H1 (cell line): ENCODE data around the gene AIFM3. TPM values are rescaled to one million over a fixed set of nuclear protein-coding genes. Genes with fewer than 3 reads are reported as not detected.
"Not testable (repeated sequence)": the region's sequence is repeated elsewhere in the genome, so short reads cannot be mapped to it uniquely, and the experiment has no call there.

ENCODE experiments used
- CTCF ChIA-PET: fragments of 300-600 bp; sonication (Branson Sonifier 250); formaldehyde crosslinking; loops from one replicate; lab custom pipeline; 2021; ENCODE audit not compliant: partially characterized antibody; lab: Charles Lee
- POLR2A ChIA-PET: fragments of 300-600 bp; sonication (Branson Sonifier 250); formaldehyde crosslinking; loops from one replicate; lab custom pipeline; 2021; ENCODE audit warnings: inconsistent platforms; ENCODE audit not compliant: partially characterized antibody; lab: Charles Lee
- DNase-seq, 2 experiments: peaks; one replicate each; pipeline versions ENCODE4 v3.0.0 to v3.0.0-alpha.2; 2010 to 2022; ENCODE audit warnings: low spot score in 2 of 2, low read depth in 1 of 2, mixed read lengths in 1 of 2
- FAIRE-seq: peaks from 2 replicates; lab custom pipeline; 2011; peaks lifted over from hg19 to GRCh38; lab: Jason Lieb, UNC
- H2AFZ ChIP-seq: 2 replicates; pipeline ENCODE4 v1.8.1; 2012; ENCODE audit warnings: low read length, inconsistent platforms
- H2AK5ac ChIP-seq: 2 replicates; pipeline ENCODE4 v1.6.1; 2013; ENCODE audit warnings: low read depth, low read length
- H2BK120ac ChIP-seq: replicated peaks from 2 replicates; pipeline ENCODE3; 2013; ENCODE audit warnings: low read depth, low read length, inconsistent platforms
- H2BK12ac ChIP-seq: 2 replicates; pipeline ENCODE4 v1.6.1; 2013; ENCODE audit warnings: low read depth, low read length
- H2BK15ac ChIP-seq: 2 replicates; pipeline ENCODE4 v1.6.1; 2013; ENCODE audit warnings: low read length
- H2BK20ac ChIP-seq: 2 replicates; pipeline ENCODE4 v1.6.1; 2013; ENCODE audit warnings: low read length
- H2BK5ac ChIP-seq: 2 replicates; pipeline ENCODE4 v1.6.1; 2013; ENCODE audit warnings: low read depth, low read length
- H3K14ac ChIP-seq: 2 replicates; pipeline ENCODE4 v1.6.1; 2013; ENCODE audit warnings: inconsistent platforms; ENCODE audit not compliant: insufficient read length
- H3K18ac ChIP-seq: 2 replicates; pipeline ENCODE4 v1.6.1; 2013; ENCODE audit warnings: low read length; ENCODE audit errors: extremely low read depth
- H3K23ac ChIP-seq: 2 replicates; pipeline ENCODE4 v1.6.1; 2013; ENCODE audit warnings: inconsistent platforms; ENCODE audit not compliant: insufficient read length
- H3K23me2 ChIP-seq: 2 replicates; pipeline ENCODE4 v1.6.1; 2013; ENCODE audit warnings: low read depth, low read length
- H3K27ac ChIP-seq: 2 replicates; pipeline ENCODE4 v1.6.1; 2011; ENCODE audit warnings: low read depth, low read length, inconsistent platforms
- H3K27me3 ChIP-seq, 4 experiments: replicated peaks in 1 of 4; 1 replicate in 1 of 4; 2 replicates in 3 of 4; pipeline versions ENCODE4 v1.6.1 to v1.8.1; 2011 to 2013; ENCODE audit warnings: low read length in 3 of 4, mild to moderate bottlenecking in 3 of 4, inconsistent platforms in 2 of 4, mixed read lengths in 2 of 4, moderate library complexity in 1 of 4; ENCODE audit not compliant: control insufficient read depth in 3 of 4, insufficient read depth in 3 of 4; ENCODE audit errors: extremely low read depth in 1 of 4
- H3K36me3 ChIP-seq, 4 experiments: 2 replicates each; pipeline versions ENCODE4 v1.6.1 to v1.8.1; 2011 to 2013; ENCODE audit warnings: mild to moderate bottlenecking in 4 of 4, low read length in 3 of 4, moderate library complexity in 2 of 4, control low read depth in 1 of 4, inconsistent platforms in 1 of 4; ENCODE audit not compliant: insufficient read depth in 4 of 4, control insufficient read depth in 2 of 4
- H3K4ac ChIP-seq: replicated peaks from 2 replicates; pipeline ENCODE3; 2013; ENCODE audit warnings: low read length, low read depth, mixed read lengths, inconsistent platforms; ENCODE audit not compliant: insufficient read length
- H3K4me1 ChIP-seq, 4 experiments: replicated peaks in 1 of 4; 1 replicate in 1 of 4; 2 replicates in 3 of 4; pipeline versions ENCODE4 v1.6.1 to v1.8.1; 2011 to 2013; ENCODE audit warnings: low read length in 3 of 4, inconsistent platforms in 2 of 4, mixed read lengths in 1 of 4; ENCODE audit not compliant: insufficient read depth in 4 of 4, control insufficient read depth in 3 of 4
- H3K4me2 ChIP-seq, 2 experiments: 2 replicates each; pipeline versions ENCODE4 v1.6.1 to v1.8.1; 2011 to 2013; ENCODE audit warnings: low read depth in 2 of 2, low read length in 2 of 2, control low read depth in 1 of 2, inconsistent platforms in 1 of 2, mild to moderate bottlenecking in 1 of 2; ENCODE audit not compliant: insufficient read depth in 1 of 2
- H3K4me3 ChIP-seq, 4 experiments: fragments of 200-600, 300-600 bp in 1 of 4; sonication (generic), shearing (Covaris generic), sonication (Bioruptor Twin) in 1 of 4; 2 replicates each; pipeline versions ENCODE4 v1.5.1 to v1.8.1; 2011 to 2016; ENCODE audit warnings: low read length in 4 of 4, low read depth in 3 of 4, control low read depth in 2 of 4, inconsistent platforms in 2 of 4, mild to moderate bottlenecking in 2 of 4, mixed read lengths in 1 of 4, moderate library complexity in 1 of 4; ENCODE audit not compliant: insufficient read depth in 2 of 4; ENCODE audit errors: extremely low read depth in 1 of 4
- H3K56ac ChIP-seq: replicated peaks from 2 replicates; pipeline ENCODE3; 2013; ENCODE audit warnings: low read depth, mild to moderate bottlenecking, mixed read lengths, low read length, inconsistent platforms; ENCODE audit not compliant: insufficient read length
- H3K79me1 ChIP-seq: 2 replicates; pipeline ENCODE4 v1.6.1; 2013; ENCODE audit warnings: low read depth, low read length, control low read depth
- H3K79me2 ChIP-seq, 2 experiments: 2 replicates each; pipeline versions ENCODE4 v1.6.1 to v1.8.1; 2012 to 2013; ENCODE audit warnings: low read length in 2 of 2, mild to moderate bottlenecking in 2 of 2, inconsistent platforms in 1 of 2; ENCODE audit not compliant: insufficient read depth in 2 of 2, control insufficient read depth in 1 of 2
- H3K9ac ChIP-seq, 4 experiments: replicated peaks in 1 of 4; 1 replicate in 1 of 4; 2 replicates in 3 of 4; pipeline versions ENCODE4 v1.6.1 to v1.8.1; 2011 to 2013; ENCODE audit warnings: low read depth in 3 of 4, low read length in 3 of 4, control low read depth in 2 of 4, mild to moderate bottlenecking in 2 of 4, moderate library complexity in 2 of 4, inconsistent platforms in 1 of 4; ENCODE audit errors: extremely low read depth in 1 of 4
- H3K9me3 ChIP-seq, 2 experiments: 2 replicates each; pipeline versions ENCODE4 v1.6.1 to v1.8.1; 2012 to 2013; ENCODE audit warnings: mild to moderate bottlenecking in 2 of 2, moderate library complexity in 2 of 2, control low read depth in 1 of 2, inconsistent platforms in 1 of 2, low read depth in 1 of 2, low read length in 1 of 2, mixed read lengths in 1 of 2; ENCODE audit not compliant: insufficient read depth in 2 of 2
- H4K20me1 ChIP-seq, 2 experiments: replicated peaks in 1 of 2; 2 replicates each; pipeline versions ENCODE3 to v1.8.1; 2011 to 2013; ENCODE audit warnings: inconsistent platforms in 2 of 2, low read length in 2 of 2, mild to moderate bottlenecking in 1 of 2; ENCODE audit not compliant: insufficient read depth in 2 of 2, control insufficient read depth in 1 of 2
- H4K5ac ChIP-seq: 2 replicates; pipeline ENCODE4 v1.6.1; 2013; ENCODE audit warnings: low read length, low read depth, mixed read lengths, inconsistent platforms; ENCODE audit not compliant: insufficient read length
- H4K8ac ChIP-seq: 2 replicates; pipeline ENCODE4 v1.8.0; 2013; ENCODE audit warnings: mild to moderate bottlenecking, moderate library complexity, low read length, inconsistent platforms; ENCODE audit not compliant: insufficient read depth; ENCODE audit errors: extremely low read depth
- H4K91ac ChIP-seq: replicated peaks from 2 replicates; pipeline ENCODE3; 2013; ENCODE audit warnings: low read length, mixed read lengths, inconsistent platforms; ENCODE audit not compliant: insufficient read length
- WGBS, 2 experiments: shearing (Covaris generic) in 1 of 2; methylation state at CpG; one replicate each; pipeline versions ENCODE4 v1.1.6 to v1.1.7; 2013 to 2015; ENCODE audit warnings: low lambda C conversion rate in 2 of 2, mixed read lengths in 2 of 2, inconsistent platforms in 1 of 2, low coverage in 1 of 2, missing lambda C conversion rate in 1 of 2; ENCODE audit not compliant: insufficient replicate concordance in 2 of 2, insufficient coverage in 1 of 2, insufficient read length in 1 of 2; ENCODE audit errors: extremely low coverage in 1 of 2, missing lambda C conversion rate in 1 of 2; 5-methylcytosine and 5-hydroxymethylcytosine counted together
- polyA plus RNA-seq, 7 experiments: library from polyadenylated mRNA; depleted of rRNA in 3 of 7; stranded (reverse) in 5 of 7; unstranded in 2 of 7; fragments of >200 nt in 5 of 7; fragments of 200-250 nt in 2 of 7; gene quantifications; 1 replicate in 5 of 7; 2 replicates in 1 of 7; 4 replicates in 1 of 7; pipeline versions ENCODE4 v1.2.1 to v1.2.3, GENCODE V29; 2011 to 2013; ENCODE audit warnings: missing spikeins in 2 of 7, mixed read lengths in 2 of 7
- total RNA-seq: library from RNA; stranded (reverse); fragmentation: NEBNext Ultra II Directional; extraction: Animal tissue kit (Norgen Biotek cat#: 25700); gene quantifications from 2 replicates; pipeline ENCODE4 v1.2.1, GENCODE V29; 2021

The AIFM3 gene
- total and polyA plus RNA-seq, 2 of the 8 experiments (the other 6 are each of a cell fraction or from before 2014, with no cell fraction given) = 0.86 to 1.4 TPM

DNA sequence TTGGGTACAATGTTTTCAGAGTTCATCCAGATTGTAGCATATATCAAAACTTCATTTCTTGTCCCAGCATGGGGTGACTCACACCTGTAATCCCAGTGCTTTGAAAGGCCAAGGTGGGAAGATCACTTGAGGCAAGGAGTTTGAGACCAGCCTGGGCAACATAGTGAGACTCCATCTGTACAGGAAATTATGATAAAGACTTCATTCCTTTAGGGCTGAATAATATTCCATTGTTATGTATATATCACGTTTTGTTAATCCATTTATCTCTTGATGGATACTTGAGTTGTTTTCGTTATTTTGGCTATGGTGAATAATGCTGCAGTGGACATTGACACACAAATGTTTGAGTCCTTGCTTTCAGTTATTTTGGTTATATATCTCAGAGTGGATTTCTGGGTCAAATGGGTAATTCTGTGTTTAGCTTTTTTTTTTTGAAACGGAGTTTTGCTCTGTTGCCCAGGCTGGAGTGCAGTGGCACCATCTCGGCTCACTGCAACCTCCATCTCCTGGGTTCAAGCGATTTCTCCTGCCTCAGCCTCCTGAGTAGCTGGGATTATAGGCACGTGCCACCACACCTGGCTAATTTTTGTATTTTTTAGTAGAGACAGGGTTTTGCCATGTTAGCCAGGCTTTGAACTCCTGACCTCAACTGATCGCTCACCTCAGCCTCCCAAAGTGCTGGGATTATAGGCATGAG, 24.7 kb upstream of the AIFM3 start:
- not testable (repeated sequence) for H3K27ac ChIP-seq, H2BK15ac ChIP-seq, H3K18ac ChIP-seq, H3K9ac ChIP-seq, H4K5ac ChIP-seq, H2BK12ac ChIP-seq, H3K4me1 ChIP-seq, H2AK5ac ChIP-seq, H3K14ac ChIP-seq, H2AFZ ChIP-seq, H3K36me3 ChIP-seq, H3K4ac ChIP-seq, H3K56ac ChIP-seq, H3K23me2 ChIP-seq, H3K4me2 ChIP-seq, H2BK20ac ChIP-seq, H3K27me3 ChIP-seq, H2BK5ac ChIP-seq, H2BK120ac ChIP-seq, DNase-seq, H3K9me3 ChIP-seq, H3K4me3 ChIP-seq, H3K79me1 ChIP-seq, H4K8ac ChIP-seq, H4K91ac ChIP-seq, H3K23ac ChIP-seq, FAIRE-seq
- Histone ChIP-seq H3K79me2 (peaks cover 52 to 97% of the 10 kb centered on the region in 2 experiments), H4K20me1 (peaks cover 35 to 45% of the 10 kb centered on the region in 2 experiments)
- CTCF ChIA-PET = interaction anchor here (0.7 to 1.5 kb wide), 3 partner anchors 9 to 138 kb away, joined by 3 to 4 read pairs (median 3); no protein-coding TSS in a partner anchor
- POLR2A ChIA-PET = interaction anchor here (0.7 to 1.8 kb wide), 2 partner anchors 14 to 60 kb away, joined by 3 read pairs; no protein-coding TSS in a partner anchor
- 89% methylated on average over 7 of the region's 7 CpGs; no CpG with 5 or more reads in 1 of the 2 experiments for WGBS, 2 experiments
